ENCODE data around the gene SPATS2L. TPM values are rescaled to one million over a fixed set of nuclear protein-coding genes. Genes with fewer than 3 reads are reported as not detected.

The SPATS2L gene
- total RNA-seq, 1 donor = 65.6 TPM

GRCh38 chr2:200417366-200417765, 110.9 kb downstream of the SPATS2L start:
- no peak for TF ChIP-seq CTCF (IDR thresholded peaks at IDR 0.05; ENCODE audit: insufficient read depth, low read depth, low read length)
- no peak for DNase-seq (ENCODE audit: low read depth)
- no peak overlapping the region for H3K4me3 ChIP-seq (ENCODE audit: low read depth, low read length)

GRCh38 chr2:200418399-200418798, 111.9 kb downstream of the SPATS2L start:
- no peak for TF ChIP-seq CTCF (IDR thresholded peaks at IDR 0.05; ENCODE audit: insufficient read depth, low read depth, low read length)
- DNase-seq (ENCODE audit: low read depth) = no peak
- H3K4me3 ChIP-seq (ENCODE audit: low read depth, low read length) = no peak overlapping the region

- TF ChIP-seq CTCF (IDR thresholded peaks at IDR 0.05; ENCODE audit: insufficient read depth, low read depth, low read length) = no peak
- no peak for DNase-seq (ENCODE audit: low read depth)
- no peak overlapping the region for H3K4me3 ChIP-seq (ENCODE audit: low read depth, low read length)
Observed at GRCh38 chr2:200419325-200419724, 112.8 kb downstream of the SPATS2L start.

- no peak for DNase-seq (ENCODE audit: low read depth)
- no peak overlapping the region for H3K4me3 ChIP-seq (ENCODE audit: low read depth, low read length)
- TF ChIP-seq CTCF (IDR thresholded peaks at IDR 0.05; ENCODE audit: insufficient read depth, low read depth, low read length) = no peak
Observed at GRCh38 chr2:200421270-200421669, 114.8 kb downstream of the SPATS2L start.

GRCh38 chr2:200422071-200422470, 115.6 kb downstream of the SPATS2L start:
- H3K4me3 ChIP-seq (ENCODE audit: low read depth, low read length) = no peak overlapping the region
- no peak for TF ChIP-seq CTCF (IDR thresholded peaks at IDR 0.05; ENCODE audit: insufficient read depth, low read depth, low read length)
- DNase-seq (ENCODE audit: low read depth) = no peak

GRCh38 chr2:200422532-200423261, 116.2 kb downstream of the SPATS2L start:
- DNase-seq (ENCODE audit: low read depth) = no peak
- no peak for TF ChIP-seq CTCF (IDR thresholded peaks at IDR 0.05; ENCODE audit: insufficient read depth, low read depth, low read length)
- no peak overlapping the region for H3K4me3 ChIP-seq (ENCODE audit: low read depth, low read length)

GRCh38 chr2:200423541-200423940, 117.0 kb downstream of the SPATS2L start:
- no peak overlapping the region for H3K4me3 ChIP-seq (ENCODE audit: low read depth, low read length)
- DNase-seq (ENCODE audit: low read depth) = no peak
- no peak for TF ChIP-seq CTCF (IDR thresholded peaks at IDR 0.05; ENCODE audit: insufficient read depth, low read depth, low read length)

Data from fibroblast of villous mesenchyme (primary cell).